AG09309 (cell line): ENCODE results near the gene TRDN.

Experiments
- DNase-seq: peaks from one replicate; pipeline ENCODE4 v3.0.0-alpha.2; 2010; ENCODE audit warnings: low read depth
- H3K4me3 ChIP-seq: 2 replicates; pipeline ENCODE4 v1.5.1; 2011; ENCODE audit warnings: mild to moderate bottlenecking, low read depth, low read length, moderate library complexity; ENCODE audit not compliant: control insufficient read depth
- CTCF ChIP-seq: IDR thresholded peaks from 2 replicates; pipeline ENCODE4 v1.5.1; 2011; ENCODE audit warnings: mild to moderate bottlenecking, low read depth, low read length, inconsistent platforms; ENCODE audit not compliant: insufficient read depth, control insufficient read depth; ENCODE audit errors: missing control alignments

TRDN gene

GRCh38 chr6:123663436-123663835 is 26.7 kb upstream of the TRDN start:
- no peak for TF ChIP-seq CTCF
- DNase-seq, result no peak

GRCh38 chr6:123662757-123663156 is 26.0 kb upstream of the TRDN start:
- no peak overlapping the region for H3K4me3 ChIP-seq
- no peak for DNase-seq
- no peak for TF ChIP-seq CTCF

More at GRCh38 chr6:123663436-123663835, 26.7 kb upstream of the TRDN start:
- H3K4me3 ChIP-seq, result no peak overlapping the region

GRCh38 chr6:123661105-123661891 is 24.5 kb upstream of the TRDN start:
- H3K4me3 ChIP-seq, result no peak overlapping the region
- TF ChIP-seq CTCF, result no peak
- DNase-seq, result no peak

GRCh38 chr6:123659960-123660748 is 23.4 kb upstream of the TRDN start:
- DNase-seq, result no peak
- TF ChIP-seq CTCF, result no peak
- H3K4me3 ChIP-seq, result no peak overlapping the region

GRCh38 chr6:123658848-123659247 is 22.1 kb upstream of the TRDN start:
- TF ChIP-seq CTCF, result no peak

GRCh38 chr6:123655521-123656306 is 19.0 kb upstream of the TRDN start:
- DNase-seq, result no peak
- H3K4me3 ChIP-seq, result no peak overlapping the region

More at GRCh38 chr6:123658848-123659247, 22.1 kb upstream of the TRDN start:
- no peak for DNase-seq
- no peak overlapping the region for H3K4me3 ChIP-seq

More at GRCh38 chr6:123655521-123656306, 19.0 kb upstream of the TRDN start:
- TF ChIP-seq CTCF, result no peak
